Neural progenitor cell (in vitro differentiated cells): ENCODE data around the gene RUNX1.

Source experiments
- CTCF ChIP-seq: fragments of 200-600 bp; sonication (generic); IDR thresholded peaks from 2 replicates; pipeline ENCODE4 v1.5.1; 2017; ENCODE audit warnings: antibody characterized with exemption, mild to moderate bottlenecking
- EZH2 ChIP-seq: fragments of 200-600 bp; sonication (generic); IDR thresholded peaks from 2 replicates; pipeline ENCODE4 v1.6.1; 2017; ENCODE audit warnings: antibody characterized with exemption, mild to moderate bottlenecking, moderate library complexity

- no peak for TF ChIP-seq CTCF
- TF ChIP-seq EZH2, result no peak
Observed at GRCh38 chr21:35028451-35028978, 20.6 kb downstream of the RUNX1 start.
